AG09319 (cell line): Measurements from ENCODE around the gene MGLL.
A peak's percentile ranks its signal among the peaks of the same experiment; 100 is the strongest.

ENCODE experiments used
- DNase-seq: peaks from one replicate; pipeline ENCODE4 v3.0.0-alpha.2; 2010; ENCODE audit warnings: low read depth; ENCODE audit errors: extremely low read depth
- CTCF ChIP-seq: IDR thresholded peaks from 2 replicates; pipeline ENCODE4 v1.5.1; 2011; ENCODE audit warnings: low read depth, mild to moderate bottlenecking, inconsistent platforms, low read length, moderate library complexity

MGLL gene

DNA sequence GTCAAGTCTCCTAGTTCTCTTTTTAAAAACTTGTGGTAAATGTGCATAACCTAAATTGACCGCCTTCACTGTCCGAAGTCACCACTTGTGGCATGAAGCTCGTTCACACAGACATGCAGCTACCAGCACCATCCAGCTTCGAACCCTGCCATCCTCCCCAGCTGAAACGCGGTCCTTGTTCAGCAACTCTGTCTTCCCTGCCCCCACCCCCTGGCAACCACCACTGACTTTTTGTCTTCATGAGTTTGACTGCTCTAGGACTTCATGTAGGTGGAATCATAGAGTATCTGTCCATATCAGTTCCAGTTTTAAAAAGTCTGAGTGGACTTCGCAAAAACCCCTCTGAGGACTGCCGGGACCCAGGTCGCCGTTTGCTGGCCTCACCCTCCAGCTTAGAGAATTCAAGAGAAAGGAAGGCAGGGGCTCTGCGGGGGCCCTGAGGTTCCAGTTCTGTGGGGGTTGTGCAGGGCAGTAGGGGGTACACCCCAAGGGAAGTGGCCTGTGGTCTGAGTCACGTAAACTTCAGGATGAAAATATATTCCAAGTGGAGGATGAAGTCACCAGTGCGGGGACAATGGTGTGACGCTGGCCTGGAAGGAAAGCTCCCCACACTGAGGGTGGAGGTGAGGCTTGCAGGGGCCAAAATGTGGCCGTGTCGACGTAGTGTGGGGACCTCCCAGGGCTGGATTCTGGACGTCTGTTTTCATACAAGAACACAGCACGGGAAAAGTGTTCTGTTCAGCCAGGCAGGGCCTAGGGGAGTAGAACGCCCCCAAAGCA is 82.0 kb downstream of the MGLL start:
- no peak for DNase-seq
- TF ChIP-seq CTCF: no peak

- no peak for TF ChIP-seq CTCF
- no peak for DNase-seq
These were observed 82.8 kb downstream of the MGLL start for GRCh38 chr3:127739347-127740135.

GRCh38 chr3:127738192-127738840 is 84.0 kb downstream of the MGLL start:
- no peak for DNase-seq
- TF ChIP-seq CTCF: no peak

DNA sequence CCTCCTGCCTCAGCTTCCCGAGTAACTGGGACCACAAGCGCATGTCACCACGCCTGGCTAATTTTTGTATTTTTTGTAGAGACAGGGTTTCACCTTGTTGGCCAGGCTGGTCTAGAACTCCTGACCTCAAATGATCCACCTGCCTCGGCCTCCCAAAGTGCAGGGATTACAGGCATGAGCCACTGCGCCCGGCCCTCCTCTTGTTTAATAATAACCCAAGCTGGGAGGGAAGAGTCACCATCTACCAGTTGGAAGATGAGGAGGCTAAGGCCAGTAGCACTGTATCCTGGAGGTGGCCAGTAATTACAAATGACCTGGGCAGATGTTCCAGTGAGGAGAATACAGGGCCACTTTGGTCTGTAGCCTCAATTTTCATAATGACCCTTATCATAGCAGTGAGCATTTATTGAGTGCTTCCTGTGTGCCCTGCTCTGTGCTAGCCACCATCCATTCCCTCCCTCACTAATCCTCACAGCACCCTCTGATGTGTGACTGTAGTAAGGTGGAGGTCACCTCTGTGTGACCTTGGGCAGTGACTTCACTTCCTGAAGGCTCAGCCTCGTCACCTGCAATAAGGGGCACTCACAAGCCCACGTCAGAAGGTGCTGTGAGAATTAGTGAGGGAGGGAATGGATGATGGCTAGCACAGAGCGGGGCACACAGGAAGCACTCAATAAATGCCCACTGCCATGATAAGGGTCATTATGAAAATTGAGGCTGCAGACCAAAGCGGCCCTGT is 85.3 kb downstream of the MGLL start:
- no peak for DNase-seq
- TF ChIP-seq CTCF: no peak

DNA sequence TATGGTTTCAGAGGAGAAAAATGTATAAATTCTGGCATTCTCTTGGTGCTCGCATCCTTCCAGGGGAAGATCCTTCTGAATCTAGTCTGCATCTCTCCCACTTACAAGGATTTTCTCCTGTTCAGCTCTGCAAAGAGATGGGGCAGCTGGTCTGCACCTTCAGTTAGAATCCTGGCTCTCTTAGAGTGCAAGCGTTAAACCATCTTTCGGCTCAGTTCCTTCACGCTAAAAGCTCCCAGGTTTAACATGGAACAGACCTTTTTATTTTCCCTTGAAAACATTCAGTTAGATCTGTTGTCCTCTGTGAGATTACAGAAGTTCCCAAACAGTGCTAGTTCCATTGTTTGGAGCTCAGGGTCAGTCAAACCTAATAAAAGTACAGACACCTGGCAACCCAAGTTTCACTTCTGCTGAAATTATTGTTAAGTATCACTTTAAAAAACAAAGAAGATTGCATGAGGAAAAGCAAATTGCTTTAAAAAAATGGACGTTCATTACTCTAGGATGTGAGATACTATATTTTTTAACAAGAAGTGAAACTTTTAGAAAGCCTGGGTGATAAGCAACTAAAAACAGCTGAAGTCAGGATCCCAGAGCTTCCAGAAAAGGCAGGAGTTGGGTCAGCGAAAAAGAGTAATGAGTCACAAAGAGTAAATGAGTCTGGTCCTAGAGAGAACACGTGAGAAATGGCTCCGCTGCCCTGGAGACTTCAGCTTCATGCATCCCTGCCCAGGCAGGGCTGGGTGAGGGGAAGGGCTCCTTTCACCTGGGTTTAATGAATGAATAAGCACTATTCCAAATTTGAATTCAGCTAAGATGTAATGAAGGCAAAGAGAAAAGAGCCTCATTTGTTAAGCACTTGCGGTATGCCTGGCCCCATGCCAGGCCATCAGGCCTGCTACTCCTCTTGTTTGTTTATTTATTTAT is 86.3 kb downstream of the MGLL start:
- DNase-seq: peak; percentile 44
- no peak for TF ChIP-seq CTCF

DNA sequence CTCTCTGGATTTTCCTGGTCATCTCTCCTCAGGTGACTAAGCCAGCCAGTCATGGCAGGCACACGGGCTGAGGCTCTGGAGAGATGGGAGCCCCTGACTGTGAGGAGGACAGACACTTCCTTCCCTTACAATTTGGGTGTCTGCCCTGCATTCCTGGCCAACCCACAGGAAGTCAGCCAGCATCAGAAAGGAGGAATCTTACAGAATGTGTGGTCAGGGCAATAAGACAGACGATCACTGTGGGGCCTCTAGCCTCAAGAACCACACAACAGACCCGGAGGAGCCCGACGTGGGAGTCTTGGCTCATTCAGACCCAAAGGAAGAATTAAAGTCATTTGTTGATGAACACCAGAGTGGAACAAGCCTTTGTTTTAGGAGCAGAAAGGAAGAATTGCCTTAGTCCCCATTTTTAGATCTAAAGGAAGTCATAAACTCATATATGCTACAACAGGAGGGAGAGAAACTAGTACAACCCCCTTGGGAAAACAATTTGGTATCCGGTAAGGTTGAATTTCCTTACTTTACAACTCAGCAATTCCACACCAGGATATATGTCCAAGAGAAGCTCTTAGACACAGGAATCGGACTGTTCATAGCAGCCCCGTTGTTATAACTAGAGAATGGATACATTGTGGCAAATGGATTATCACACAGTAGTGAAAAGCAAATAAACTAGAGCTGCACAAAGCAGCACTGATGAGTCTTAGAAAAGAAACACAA is 87.4 kb downstream of the MGLL start:
- DNase-seq: peak; percentile 69

More for the DNA sequence above, 87.4 kb downstream of the MGLL start:
- TF ChIP-seq CTCF: no peak
